Upper lobe of left lung (tissue), 6 donors: ENCODE measurements around the gene PPP1R14B. TPM values are rescaled to one million over a fixed set of nuclear protein-coding genes. Genes with fewer than 3 reads are reported as not detected.

Experiments used
- ATAC-seq, 2 donors: fragments of 200-7000 bp; cut with Tn5 transposase; one replicate each; pipeline ENCODE4 v1.9.1; 2022; ENCODE audit warnings: mild to moderate bottlenecking in 2 of 2, moderate library complexity in 2 of 2; ENCODE audit not compliant: low FRiP score in 2 of 2
- DNase-seq, 2 donors: peaks; one replicate each; pipeline ENCODE4 v3.0.0-alpha.2; 2019 to 2020
- H3K27ac ChIP-seq, 4 donors: fragments of 200-600 bp; sonication (generic); one replicate each; pipeline ENCODE4 v1.5.1; 2016 to 2019
- H3K27me3 ChIP-seq, 4 donors: fragments of 200-600 bp; sonication (generic); one replicate each; pipeline ENCODE4 v1.5.1; 2017 to 2019
- H3K36me3 ChIP-seq, 4 donors: fragments of 200-600 bp; sonication (generic); one replicate each; pipeline ENCODE4 v1.5.1; 2016 to 2019
- H3K4me1 ChIP-seq, 4 donors: fragments of 200-600 bp; sonication (generic); one replicate each; pipeline ENCODE4 v1.5.1; 2018 to 2019
- H3K4me3 ChIP-seq, 4 donors: fragments of 200-600 bp; sonication (generic); one replicate each; pipeline ENCODE4 v1.5.1; 2017 to 2019; ENCODE audit warnings: mild to moderate bottlenecking in 2 of 4, moderate library complexity in 1 of 4
- H3K9me3 ChIP-seq, 4 donors: fragments of 200-600 bp; sonication (generic); one replicate each; pipeline ENCODE4 v1.5.1; 2018 to 2019
- CTCF ChIP-seq, 6 experiments: fragments of 450-650 bp in 4 of 6; fragments of 200-600 bp in 2 of 6; sonication (generic) in 2 of 6; IDR thresholded peaks; one replicate each; pipeline ENCODE4 v1.5.1; 2016 to 2019; ENCODE audit warnings: antibody characterized with exemption in 6 of 6
- EP300 ChIP-seq, 4 donors: sonication (generic); formaldehyde crosslinking; IDR thresholded peaks; one replicate each; pipeline ENCODE4 v1.5.1; 2017; ENCODE audit warnings: antibody characterized with exemption in 4 of 4, control low read depth in 2 of 4
- POLR2A ChIP-seq, 4 donors: fragments of 450-650 bp; IDR thresholded peaks; one replicate each; pipeline ENCODE4 v1.5.1; 2016 to 2017; ENCODE audit warnings: antibody characterized with exemption in 4 of 4, mild to moderate bottlenecking in 2 of 4
- POLR2AphosphoS5 ChIP-seq, 2 donors: sonication (generic); formaldehyde crosslinking; IDR thresholded peaks; one replicate each; pipeline ENCODE4 v1.5.1; 2017; ENCODE audit warnings: antibody characterized with exemption in 2 of 2
- WGBS, 2 donors: methylation state at CpG; one replicate each; pipeline ENCODE4 v1.1.5; 2017 to 2018; 5-methylcytosine and 5-hydroxymethylcytosine counted together
- total RNA-seq, 6 donors: library from RNA; depleted of rRNA in 4 of 6; stranded (reverse); fragments of >200 nt in 4 of 6; gene quantifications; one replicate each; pipeline versions ENCODE4 v1.1.0 to v1.2.1, GENCODE V29; 2016 to 2021
- donor health status: DM: no; HTN: no; CAD: no; lungs with moderate emphysema.
- donor health status: DM: no; HTN: yes; CAD: no; lungs with severe emphysema.

The PPP1R14B gene
- total RNA-seq, 6 donors from 2014 or later: 51.4 to 118 (median 60.3) TPM

DNA sequence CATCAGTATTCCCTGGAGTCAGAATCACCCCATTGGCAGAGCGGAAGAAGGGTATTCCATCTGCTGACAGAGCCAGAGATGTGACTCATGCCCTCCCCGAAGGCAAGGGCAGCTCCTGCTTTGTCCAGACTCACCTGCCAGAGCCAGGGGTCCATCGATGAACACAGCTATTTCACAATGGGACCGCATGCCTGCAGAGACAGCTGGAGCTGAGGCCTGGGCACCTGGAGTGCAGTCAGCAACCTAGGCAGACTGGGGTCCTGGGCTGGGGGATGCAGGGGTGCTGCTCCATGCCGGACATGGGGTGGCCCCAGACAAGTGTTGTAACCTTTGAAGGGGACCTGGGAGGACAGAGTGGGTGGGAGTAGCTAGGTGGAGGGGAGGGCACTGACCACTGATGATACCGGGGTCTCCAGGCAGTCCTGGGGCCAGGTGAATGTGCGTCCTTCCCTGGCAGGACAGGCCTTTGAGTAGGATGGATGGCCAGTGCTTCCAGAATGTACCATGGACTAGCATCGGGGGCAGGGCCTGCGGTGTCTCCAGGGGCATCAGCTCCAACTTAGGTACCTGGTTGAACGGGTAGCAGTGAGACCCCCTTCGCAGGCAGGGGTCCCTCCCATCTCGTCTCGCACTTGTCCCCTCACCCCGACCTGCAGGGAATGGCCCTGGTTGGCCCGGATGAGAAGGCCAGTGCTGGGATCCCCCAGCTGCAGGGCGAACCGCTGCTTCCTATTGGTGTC, 22.4 kb downstream of the PPP1R14B start:
- TF ChIP-seq CTCF (IDR thresholded peaks at IDR 0.05) (no peak), POLR2A (IDR thresholded peaks at IDR 0.05) (no peak), EP300 (IDR thresholded peaks at IDR 0.05) (no peak)
- Histone ChIP-seq H3K27ac (peak overlapping the region in 1 of 4 donors; percentile 89), H3K36me3 (peaks cover 4 to 38% (median 31%) of the 10 kb centered on the region in 4 donors), H3K9me3 (no peaks in the 10 kb centered on the region), H3K4me3 (no peak overlapping the region), H3K27me3 (no peaks in the 10 kb centered on the region), H3K4me1 (peaks cover 26 to 36% (median 29%) of the 10 kb centered on the region in 4 donors)
- ATAC-seq: no peak
- peak in 1 of 2 donors; percentile 46 for DNase-seq
- WGBS, 2 donors: 89 to 91% methylated on average over 15 to 17 of the region's 17 CpGs

DNA sequence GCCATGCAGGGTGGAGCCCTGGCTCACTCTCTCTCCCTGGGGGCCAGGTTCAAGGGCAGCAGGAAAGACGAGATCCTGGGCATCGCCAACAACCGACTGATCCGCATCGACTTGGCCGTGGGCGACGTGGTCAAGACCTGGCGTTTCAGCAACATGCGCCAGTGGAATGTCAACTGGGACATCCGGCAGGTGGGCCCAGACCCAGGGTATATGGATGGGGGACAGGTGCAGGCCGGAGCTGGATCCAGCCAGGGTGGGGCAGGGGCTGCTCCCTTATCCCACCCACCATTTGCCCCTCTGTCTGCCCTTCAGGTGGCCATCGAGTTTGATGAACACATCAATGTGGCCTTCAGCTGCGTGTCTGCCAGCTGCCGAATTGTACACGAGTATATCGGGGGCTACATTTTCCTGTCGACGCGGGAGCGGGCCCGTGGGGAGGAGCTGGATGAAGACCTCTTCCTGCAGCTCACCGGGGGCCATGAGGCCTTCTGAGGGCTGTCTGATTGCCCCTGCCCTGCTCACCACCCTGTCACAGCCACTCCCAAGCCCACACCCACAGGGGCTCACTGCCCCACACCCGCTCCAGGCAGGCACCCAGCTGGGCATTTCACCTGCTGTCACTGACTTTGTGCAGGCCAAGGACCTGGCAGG, 23.6 kb downstream of the PPP1R14B start:
- Histone ChIP-seq H3K9me3 (no peaks in the 10 kb centered on the region), H3K36me3 (peaks cover 4 to 46% (median 34%) of the 10 kb centered on the region in 4 donors), H3K4me3 (no peak overlapping the region), H3K27me3 (no peaks in the 10 kb centered on the region), H3K4me1 (peaks cover 23 to 30% (median 27%) of the 10 kb centered on the region in 4 donors), H3K27ac (no peak overlapping the region)
- no peak for TF ChIP-seq POLR2AphosphoS5 (IDR thresholded peaks at IDR 0.05)
- WGBS, 2 donors: 91 to 97% methylated on average over 15 to 23 of the region's 24 CpGs
- DNase-seq (peak in 1 of 2 donors; percentile 68), ATAC-seq (no peak)

DNA sequence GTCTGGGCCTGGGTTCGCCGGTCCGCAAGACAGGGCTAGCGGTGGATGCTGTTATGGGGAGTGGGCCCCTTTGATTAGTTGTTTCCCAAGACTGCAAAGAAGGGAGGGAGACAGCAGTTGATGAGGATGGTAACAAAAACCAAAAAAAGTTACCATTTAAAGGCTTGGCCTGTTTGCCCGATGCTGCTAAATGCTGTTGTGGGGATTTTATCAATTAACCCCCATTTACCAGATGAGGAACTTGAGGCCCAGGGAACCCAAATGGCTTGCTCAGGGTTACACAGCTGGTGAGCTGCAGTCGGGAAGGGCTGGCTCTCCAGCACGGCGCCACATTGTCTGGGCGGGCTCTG, 24.1 kb downstream of the PPP1R14B start:
- Histone ChIP-seq H3K4me3 (no peak overlapping the region), H3K27ac (no peak overlapping the region), H3K4me1 (peaks cover 22 to 28% (median 22%) of the 10 kb centered on the region in 4 donors), H3K36me3 (peaks cover 4 to 47% (median 34%) of the 10 kb centered on the region in 4 donors), H3K9me3 (no peaks in the 10 kb centered on the region), H3K27me3 (no peaks in the 10 kb centered on the region)
- no peak for ATAC-seq
- TF ChIP-seq CTCF (IDR thresholded peaks at IDR 0.05): no peak
- no peak for TF ChIP-seq EP300 (IDR thresholded peaks at IDR 0.05)
- TF ChIP-seq POLR2AphosphoS5 (IDR thresholded peaks at IDR 0.05): no peak
- TF ChIP-seq POLR2A (IDR thresholded peaks at IDR 0.05): no peak
- no peak for DNase-seq
- WGBS, 2 donors: 84 to 90% methylated on average over 5 to 8 of the region's 9 CpGs

DNA sequence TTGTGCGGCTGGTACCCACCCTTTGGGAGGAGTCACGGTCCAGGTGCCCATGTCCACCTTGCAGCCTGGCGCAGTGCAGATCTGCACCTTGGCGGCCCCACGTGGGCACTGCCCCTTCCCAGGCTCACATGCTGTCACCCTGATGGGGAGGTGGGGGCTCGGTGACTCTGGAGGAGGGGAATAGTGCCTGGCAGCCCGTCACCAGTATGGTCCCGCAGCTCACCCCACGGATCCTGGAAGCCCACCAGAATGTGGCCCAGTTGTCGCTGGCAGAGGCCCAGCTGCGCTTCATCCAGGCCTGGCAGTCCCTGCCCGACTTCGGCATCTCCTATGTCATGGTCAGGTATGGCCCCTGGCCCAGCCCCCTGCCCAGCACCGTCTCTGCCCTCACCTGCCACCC, 25.9 kb downstream of the PPP1R14B start:
- no peak for ATAC-seq
- 93 to 94% methylated on average over 10 of the region's 14 CpGs for WGBS, 2 donors
- H3K4me1 ChIP-seq: peaks cover 9 to 15% (median 11%) of the 10 kb centered on the region in 4 donors

More for the DNA sequence above, 25.9 kb downstream of the PPP1R14B start:
- H3K9me3 ChIP-seq: no peaks in the 10 kb centered on the region
- no peak for TF ChIP-seq EP300 (IDR thresholded peaks at IDR 0.05)
- TF ChIP-seq POLR2AphosphoS5 (IDR thresholded peaks at IDR 0.05): no peak
- no peak for TF ChIP-seq POLR2A (IDR thresholded peaks at IDR 0.05)
- no peak for TF ChIP-seq CTCF (IDR thresholded peaks at IDR 0.05)
- no peak overlapping the region for H3K27ac ChIP-seq
- peak in 1 of 2 donors; percentile 62 for DNase-seq
- no peaks in the 10 kb centered on the region for H3K27me3 ChIP-seq
- peaks cover 4 to 50% (median 34%) of the 10 kb centered on the region in 4 donors for H3K36me3 ChIP-seq
- no peak overlapping the region for H3K4me3 ChIP-seq
